Uterine smooth muscle cell (primary cell): ENCODE data around the gene CXXC1. TPM values are rescaled to one million over a fixed set of nuclear protein-coding genes. Genes with fewer than 3 reads are reported as not detected.

Experiments used
- total RNA-seq: library from RNA; depleted of rRNA; stranded (reverse); fragments of >200 nt; gene quantifications from 2 replicates; pipeline ENCODE4 v1.2.3, GENCODE V29; 2014

CXXC1 gene
- 36.5 and 44.9 TPM in 2 replicates for total RNA-seq

DNA sequence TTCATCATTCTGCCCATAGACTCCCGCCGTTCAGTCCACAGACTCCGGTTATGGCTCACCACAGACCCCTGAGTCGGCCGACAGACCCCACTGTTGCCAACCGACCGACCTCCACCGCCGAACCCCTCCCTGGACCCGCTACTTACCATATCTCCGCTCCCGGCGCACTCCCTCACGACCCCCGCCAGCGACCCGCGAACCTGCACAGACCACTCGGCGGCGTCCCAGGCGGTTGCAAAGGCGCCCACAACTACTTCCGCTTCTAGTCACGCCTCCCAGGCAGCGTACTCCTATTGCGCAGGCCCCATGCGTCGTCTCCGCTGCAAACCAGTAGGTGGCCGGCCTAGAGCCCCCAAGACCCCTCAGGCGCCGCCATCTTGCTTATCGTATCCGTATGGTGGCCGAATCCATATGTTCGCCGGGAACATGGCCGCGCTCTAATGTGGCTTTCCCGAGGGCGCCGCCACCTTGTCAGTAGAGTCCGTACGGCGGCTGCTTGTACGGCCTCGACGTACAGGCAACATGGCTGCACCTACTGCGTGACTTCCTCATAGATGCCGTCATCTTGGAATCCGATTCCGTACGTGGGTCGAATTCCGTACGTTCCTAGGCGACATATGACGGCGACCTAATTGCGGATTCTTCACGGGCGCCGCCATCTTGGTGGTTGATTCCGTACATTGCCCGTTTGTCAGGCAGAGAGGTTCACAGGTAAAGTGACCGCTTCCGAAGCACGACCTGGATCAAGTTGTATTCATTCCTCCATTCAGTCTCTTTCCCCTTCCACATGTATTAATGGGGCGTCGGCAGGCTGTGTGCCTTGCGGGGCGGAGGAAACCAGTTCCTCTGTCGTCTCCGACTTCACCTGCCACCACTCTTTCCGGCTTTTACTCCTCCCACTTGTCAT lies at the start of gene CXXC1:
TSS of gene CXXC1 (minus strand) at position 252 of the 907 bp plus-strand sequence. CDS start at position 149, 103 bp downstream.

DNA sequence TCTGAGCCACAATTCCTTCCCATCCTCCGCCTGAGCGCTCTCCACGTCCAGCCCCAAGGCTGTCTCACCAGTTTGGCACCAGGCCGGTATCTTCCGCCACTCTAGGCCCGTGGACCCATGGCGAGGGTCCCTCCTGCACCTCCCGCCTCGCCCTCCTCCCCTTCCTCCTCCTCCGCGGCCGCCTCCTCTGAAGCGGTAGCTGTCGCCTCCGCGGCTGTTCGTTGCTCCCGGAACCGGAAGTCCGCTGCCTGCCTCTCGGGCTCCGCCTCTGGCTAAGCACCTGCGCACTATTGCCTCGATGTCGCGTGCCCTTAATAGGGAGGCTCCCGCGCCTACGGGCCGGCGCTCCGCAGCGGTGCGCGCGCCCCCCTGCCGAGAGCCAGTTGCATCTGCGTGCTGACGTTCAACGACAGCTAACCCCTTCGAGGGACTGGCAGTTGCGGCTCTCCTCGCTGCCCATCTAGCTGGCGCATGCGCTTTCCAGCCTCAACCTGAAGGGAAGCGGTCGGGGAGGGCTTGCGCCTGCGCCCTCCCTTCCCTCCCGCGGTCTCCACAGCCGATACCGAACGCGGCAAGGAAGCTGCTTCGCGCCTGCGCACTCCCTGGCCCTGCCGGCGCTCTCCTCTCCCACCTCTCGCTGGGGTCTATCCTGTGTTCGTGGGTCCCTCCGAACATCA lies 6.1 kb downstream of the CXXC1 start, which contains the start of gene MBD1:
TSS of gene MBD1 (minus strand) at position 229 of the 677 bp plus-strand sequence. CDS start 1,531 bp downstream, outside the sequence.

DNA sequence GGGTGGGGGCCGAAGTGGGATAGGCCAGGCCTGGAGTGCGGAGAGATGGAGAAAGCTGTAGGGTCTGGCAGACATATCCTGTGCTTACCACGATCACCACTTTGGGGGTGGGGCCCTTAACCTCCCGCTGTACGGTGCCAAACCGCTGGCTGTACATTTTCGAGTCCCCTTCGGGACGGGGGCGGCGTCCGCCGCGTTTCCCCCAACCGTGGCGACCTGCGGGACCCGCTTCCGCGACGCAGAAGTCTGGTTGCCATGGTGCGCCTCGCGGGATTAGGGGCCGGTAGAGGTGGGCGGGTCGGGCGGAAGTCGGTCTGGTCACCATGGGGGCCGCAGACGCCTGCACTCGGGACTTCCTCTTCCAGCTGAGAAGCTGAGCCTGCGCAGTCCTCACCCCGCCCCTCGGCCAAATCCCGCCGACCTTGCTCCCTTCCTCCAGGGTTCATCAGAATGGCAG lies 21.2 kb downstream of the CXXC1 start, which contains the start of gene CFAP53:
TSS of gene CFAP53 (minus strand) at position 248 of the 457 bp plus-strand sequence. CDS start at position 157, 91 bp downstream.

Other genes starting within 250 kb of the CXXC1 start
- under 0.01 and 0.11 TPM in 2 replicates for gene MYO5B, start 92.5 kb downstream of the CXXC1 start, total RNA-seq
- gene CFAP53, start 21.2 kb downstream of the CXXC1 start, total RNA-seq = 0.33 and 1.1 TPM in 2 replicates
- 63.4 and 81.4 TPM in 2 replicates for gene MBD1, start 6.2 kb downstream of the CXXC1 start, total RNA-seq
- gene SKA1, start 87.4 kb upstream of the CXXC1 start, total RNA-seq = 9.9 and 24.3 TPM in 2 replicates